Stimulated activated CD4-positive, alpha-beta T cell treated with anti-CD3 and anti-CD28 coated beads, Interleukin-4, amount 100 ng/mL, for 1 hour (primary cell): Measurements from ENCODE around the gene ITGA2.

ENCODE experiments used
- DNase-seq: peaks from one replicate; pipeline ENCODE4 v3.0.0-alpha.2; 2020

The ITGA2 gene

GRCh38 chr5:52989781-52990527 lies 802 bp downstream of the ITGA2 start:
- DNase-seq: peak; percentile 11

DNA sequence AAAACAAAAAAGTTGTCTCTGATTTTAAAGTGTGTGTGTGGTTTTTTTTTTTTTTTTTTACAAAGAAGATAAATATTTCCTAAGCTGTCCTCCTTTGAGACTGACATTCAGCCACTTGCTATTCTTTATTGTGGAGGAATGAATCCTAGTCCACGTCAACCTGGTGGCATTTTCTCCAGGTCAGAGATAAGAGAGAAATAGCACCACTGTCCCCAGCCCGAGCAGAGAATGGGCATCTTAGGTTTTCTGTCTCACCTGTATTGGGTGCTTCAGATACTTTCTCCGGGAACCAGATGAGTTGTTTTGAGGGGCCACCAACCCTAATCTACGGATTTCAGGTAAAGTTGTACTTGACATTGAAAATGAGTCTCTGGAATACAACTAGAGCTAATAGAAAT lies 1.4 kb downstream of the ITGA2 start:
- no peak for DNase-seq

GRCh38 chr5:52993367-52993766 lies 4.2 kb downstream of the ITGA2 start:
- no peak for DNase-seq

DNA sequence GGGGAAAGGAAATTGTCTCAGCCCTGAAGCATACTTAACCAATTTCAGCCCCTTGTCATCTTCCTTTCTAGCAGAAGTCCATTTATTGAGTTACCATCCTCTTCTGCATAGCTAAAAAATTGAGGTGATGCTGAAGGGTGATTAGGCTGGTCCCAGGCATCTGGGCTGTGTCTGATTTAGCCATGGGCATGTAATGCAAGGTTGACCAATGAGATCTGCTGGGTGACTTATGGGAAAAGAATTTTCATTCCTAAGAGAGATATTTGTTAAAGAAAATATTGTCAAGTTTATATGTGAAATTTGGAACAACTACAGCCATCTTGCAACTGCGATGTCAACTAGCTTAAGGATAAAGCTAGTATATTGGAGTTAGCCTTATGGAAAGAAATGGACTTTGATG lies 5.1 kb downstream of the ITGA2 start:
- no peak for DNase-seq

DNA sequence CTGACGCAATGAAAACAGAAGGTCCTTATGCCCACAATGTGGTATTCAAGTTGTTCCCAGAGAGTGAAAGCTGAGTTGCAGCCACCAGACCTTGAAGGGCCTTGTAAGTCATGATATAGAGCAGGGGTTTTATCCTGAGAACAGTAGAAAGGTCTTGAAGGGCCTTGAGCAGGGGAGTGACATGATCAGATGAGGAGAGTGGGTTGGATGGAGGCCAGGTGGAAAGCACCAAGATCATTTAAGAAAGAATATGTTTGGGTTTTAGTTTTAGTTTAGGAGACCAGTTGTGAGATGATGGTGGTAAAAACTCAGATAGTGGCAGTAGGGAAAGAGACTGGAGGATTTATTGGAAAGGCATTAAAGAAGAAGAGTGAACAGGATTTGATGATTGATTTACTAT lies 5.9 kb downstream of the ITGA2 start:
- DNase-seq: no peak

GRCh38 chr5:52995914-52996313 lies 6.8 kb downstream of the ITGA2 start:
- DNase-seq: no peak

- DNase-seq: no peak
Observed at GRCh38 chr5:52996979-52997378, 7.8 kb downstream of the ITGA2 start.

- no peak for DNase-seq
Observed at GRCh38 chr5:52997424-52997823, 8.3 kb downstream of the ITGA2 start.

DNA sequence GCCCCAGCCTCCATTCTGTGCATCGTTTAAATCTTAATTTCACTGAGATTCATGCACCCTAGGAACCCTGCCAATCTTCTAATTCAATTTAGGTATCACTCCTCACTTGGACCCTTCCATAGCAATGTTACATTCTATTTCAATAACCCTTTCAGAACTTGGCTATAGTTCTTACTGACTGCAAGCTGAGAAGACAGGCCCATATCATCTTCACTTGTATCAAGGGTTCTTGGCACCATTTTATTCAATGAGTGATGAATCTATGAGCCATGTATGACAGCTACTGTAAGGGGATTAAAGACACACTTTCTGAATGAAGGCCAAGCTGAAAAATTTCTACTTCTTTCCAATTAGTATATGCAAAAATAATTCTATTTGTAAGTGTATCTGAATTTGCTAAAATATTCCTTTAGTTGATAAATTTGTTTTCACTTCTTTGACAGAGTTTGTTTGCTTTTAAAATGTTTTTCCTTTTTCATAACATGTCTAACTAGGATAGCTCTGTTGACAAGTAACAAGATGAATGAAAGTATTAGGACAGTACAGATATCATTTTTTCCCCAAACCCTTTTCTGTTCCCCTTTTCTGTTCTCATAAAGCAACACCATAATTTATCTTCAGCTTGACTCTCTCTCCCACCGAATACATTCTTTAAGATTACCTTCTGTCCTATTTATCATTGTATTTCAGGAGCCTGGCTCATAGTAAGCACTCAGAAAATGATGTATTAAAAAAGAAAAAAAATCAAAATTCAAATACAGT lies 9.6 kb downstream of the ITGA2 start:
- no peak for DNase-seq

GRCh38 chr5:52999344-52999949 lies 10.3 kb downstream of the ITGA2 start:
- no peak for DNase-seq

DNA sequence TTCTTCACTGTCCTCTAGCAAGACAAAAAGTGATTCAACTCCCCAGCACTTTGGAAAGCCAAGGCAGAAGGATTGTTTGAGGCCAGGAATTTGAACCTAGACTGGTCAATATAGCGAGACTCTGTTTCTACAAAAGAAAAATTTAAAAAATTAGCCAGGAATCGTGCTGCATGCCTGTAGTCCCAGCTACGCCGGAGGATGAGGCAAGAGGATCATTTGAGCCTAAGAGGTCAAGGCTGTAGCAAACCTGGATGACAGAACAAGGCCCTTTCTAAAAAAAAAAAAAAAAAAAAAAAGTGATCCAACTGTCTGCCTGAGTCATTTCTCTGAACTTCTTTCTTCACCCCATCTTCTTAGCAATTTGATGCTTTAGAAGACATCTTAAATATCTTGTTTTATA lies 12.4 kb downstream of the ITGA2 start:
- no peak for DNase-seq

DNA sequence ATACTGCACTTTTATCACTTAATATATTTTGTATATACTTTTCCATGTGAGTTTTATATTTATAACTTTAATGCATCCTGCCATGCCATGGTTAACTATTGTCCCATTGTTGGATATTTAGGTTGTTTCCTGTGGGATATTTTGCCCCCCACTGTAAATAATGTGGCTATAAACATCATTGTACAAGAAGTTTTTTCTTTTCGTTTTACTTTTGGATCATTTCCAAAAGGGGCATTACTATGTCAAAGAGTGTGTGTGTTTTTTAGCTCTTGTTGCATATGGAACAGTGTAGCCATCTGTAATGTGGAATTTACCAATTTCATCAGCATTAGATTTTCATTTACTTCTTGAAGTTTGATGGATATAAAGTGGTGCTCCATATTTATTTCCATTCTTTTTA lies 13.3 kb downstream of the ITGA2 start:
- no peak for DNase-seq

DNA sequence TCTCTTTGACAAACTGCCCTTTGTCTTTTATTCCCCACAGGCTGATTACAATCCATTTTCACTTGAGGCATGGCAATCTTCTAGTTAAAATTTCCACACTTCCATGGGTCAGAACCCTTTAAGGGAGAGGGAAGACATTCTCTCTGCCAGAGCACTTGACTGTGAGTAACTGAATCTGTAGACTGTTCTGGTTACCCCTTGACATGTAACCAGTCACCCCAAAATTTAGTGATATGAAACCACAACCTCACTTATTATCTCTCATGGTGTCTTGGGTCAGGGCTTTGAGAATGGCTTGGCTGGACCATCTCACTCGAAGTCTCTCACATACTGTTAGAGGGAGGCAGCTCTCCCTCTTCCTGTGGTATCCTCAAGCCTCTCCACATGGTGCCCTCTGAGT lies 14.0 kb downstream of the ITGA2 start:
- DNase-seq: no peak

- no peak for DNase-seq
Observed at GRCh38 chr5:53006911-53007890, 18.0 kb downstream of the ITGA2 start.

GRCh38 chr5:53008751-53009150 lies 19.6 kb downstream of the ITGA2 start:
- peak; percentile 13 for DNase-seq

- DNase-seq: no peak
Observed at GRCh38 chr5:53009816-53010215, 20.7 kb downstream of the ITGA2 start.

GRCh38 chr5:53010814-53011213 lies 21.7 kb downstream of the ITGA2 start:
- DNase-seq: no peak

DNA sequence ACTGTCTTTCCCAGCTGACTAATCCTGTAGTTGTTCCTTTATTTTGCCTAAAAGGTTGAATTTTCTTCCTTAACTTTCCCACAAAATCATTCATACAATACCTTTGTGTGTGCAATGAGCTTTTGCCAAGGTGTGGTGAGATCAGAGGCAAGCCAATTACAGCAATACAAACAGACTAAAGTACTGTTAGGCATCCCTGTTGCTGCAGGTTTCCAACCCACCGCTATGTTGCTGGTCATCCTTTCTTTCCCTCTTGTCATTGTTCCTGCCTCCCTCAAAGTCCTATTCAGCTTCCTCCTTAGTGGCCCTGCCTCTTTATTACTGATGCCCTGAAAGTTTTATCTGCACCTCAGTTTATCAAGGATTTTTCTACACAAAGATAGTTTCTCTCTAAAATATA lies 22.1 kb downstream of the ITGA2 start:
- DNase-seq: no peak

GRCh38 chr5:53013857-53014256 lies 24.7 kb downstream of the ITGA2 start:
- DNase-seq: no peak

- no peak for DNase-seq
Observed at GRCh38 chr5:53017383-53017782, 28.2 kb downstream of the ITGA2 start.

- DNase-seq: no peak
Observed at GRCh38 chr5:53017794-53018391, 28.7 kb downstream of the ITGA2 start.

GRCh38 chr5:53019320-53019719 lies 30.2 kb downstream of the ITGA2 start:
- no peak for DNase-seq
